GM19035 (cell line): ENCODE measurements around the gene SLC39A2.
"Not testable (repeated sequence)": the region's sequence is repeated elsewhere in the genome, so short reads cannot be mapped to it uniquely, and the experiment has no call there.

Experiments used
- ATAC-seq: cut with Tn5 transposase; IDR thresholded peaks from one replicate; pipeline ENCODE4 v1.9.1; 2021; ENCODE audit not compliant: unreplicated experiment

SLC39A2 gene

GRCh38 chr14:20996521-20996920, 2.6 kb upstream of the SLC39A2 start:
- ATAC-seq, result no peak

DNA sequence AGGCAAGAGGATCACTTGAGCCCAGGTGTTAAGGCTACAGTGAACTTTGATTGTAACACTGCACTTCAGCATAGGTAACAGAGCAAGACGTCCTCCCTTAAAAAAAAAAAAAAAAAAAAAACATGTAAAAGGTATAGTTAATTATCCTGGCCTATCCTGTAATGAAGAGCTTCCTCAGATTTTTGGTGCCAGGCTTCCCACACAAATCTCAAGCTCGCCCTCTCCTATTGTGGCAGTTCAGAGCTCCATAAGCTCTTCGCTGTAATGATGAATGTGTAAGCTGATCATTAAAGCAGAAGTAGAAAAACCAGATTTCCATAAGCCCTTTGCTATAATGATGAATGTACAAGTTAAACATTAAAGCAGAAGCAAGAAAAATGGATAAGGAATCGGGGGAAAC, 2.0 kb upstream of the SLC39A2 start:
- ATAC-seq, result no peak

GRCh38 chr14:20997564-20997963, 1.5 kb upstream of the SLC39A2 start:
- no peak for ATAC-seq

GRCh38 chr14:20998139-20998538, 954 bp upstream of the SLC39A2 start:
- no peak for ATAC-seq

DNA sequence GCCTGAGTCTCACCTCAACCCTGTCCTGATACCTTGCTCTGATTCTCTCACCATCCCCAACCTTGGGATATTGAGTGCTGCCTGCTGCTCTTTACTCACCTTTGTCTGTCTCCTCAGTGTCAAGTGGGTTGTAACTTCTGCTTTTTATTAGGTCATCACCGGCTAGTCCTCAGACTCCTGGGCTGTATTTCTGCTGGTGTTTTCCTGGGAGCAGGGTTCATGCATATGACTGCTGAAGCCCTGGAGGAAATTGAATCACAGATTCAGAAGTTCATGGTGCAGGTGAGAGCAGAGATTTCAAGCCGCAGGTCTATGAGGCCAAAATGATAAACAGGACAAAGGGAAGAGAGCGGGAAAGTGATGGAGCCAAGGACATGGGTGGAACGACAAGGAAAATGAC, 498 bp downstream of the SLC39A2 start:
- ATAC-seq, result no peak

DNA sequence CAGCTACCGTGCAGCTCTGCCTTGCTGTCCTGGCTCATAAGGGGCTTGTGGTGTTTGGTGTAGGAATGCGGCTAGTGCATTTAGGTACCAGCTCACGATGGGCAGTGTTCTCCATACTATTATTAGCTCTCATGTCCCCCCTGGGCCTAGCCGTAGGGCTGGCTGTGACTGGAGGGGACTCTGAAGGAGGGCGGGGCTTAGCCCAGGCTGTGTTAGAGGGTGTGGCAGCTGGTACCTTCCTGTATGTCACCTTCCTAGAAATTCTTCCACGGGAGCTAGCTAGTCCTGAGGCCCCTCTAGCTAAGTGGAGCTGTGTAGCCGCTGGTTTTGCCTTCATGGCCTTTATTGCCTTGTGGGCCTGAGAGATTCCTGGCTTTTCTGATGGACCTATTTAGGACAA, 2.1 kb downstream of the SLC39A2 start:
- ATAC-seq, result no peak

DNA sequence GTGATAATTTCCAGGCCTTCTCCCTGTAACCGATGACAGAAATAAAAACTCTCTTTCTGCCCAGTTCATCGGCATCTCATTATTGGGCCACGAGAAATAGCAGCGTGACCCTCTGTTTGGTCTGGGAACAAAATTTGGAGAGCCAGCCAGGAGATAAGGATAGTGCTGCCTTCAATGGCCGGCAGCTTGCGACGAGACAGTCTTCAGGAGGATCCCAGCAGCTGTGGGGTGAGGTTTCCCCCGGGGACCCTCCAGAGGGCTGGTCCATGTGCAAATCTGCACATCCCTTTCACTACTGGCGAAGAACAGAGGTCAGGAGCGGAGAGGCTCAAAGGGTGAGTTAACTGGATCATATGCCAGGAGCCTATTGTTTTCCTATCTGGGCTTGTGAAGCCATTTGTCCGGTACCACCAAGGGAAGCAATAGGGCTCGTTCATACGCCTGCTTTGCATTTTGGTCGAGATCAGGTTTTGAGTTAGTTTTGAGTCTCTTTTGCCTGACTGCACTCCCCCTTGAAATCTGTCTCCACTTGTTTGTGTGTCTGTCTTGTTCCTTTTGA, 4.8 kb downstream of the SLC39A2 start:
- ATAC-seq, result no peak

DNA sequence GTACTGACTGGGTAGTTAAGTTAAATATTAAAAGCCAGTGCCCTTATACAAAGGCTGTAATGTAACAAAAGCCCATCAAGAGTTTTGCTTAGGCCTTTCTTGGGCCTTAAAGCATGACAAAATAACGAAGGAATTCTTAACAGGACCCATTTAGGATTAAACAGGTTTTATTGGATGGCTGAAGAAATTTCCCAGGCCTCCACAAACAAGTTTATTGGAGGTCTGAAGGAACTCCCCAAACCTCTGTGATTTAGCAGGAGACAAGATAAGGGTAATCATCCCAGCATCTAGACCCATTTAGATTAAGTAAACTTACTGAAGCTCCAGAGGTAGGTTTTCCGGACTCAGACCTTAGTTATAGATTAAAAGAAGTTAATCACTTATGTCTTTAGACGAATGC, 10.6 kb downstream of the SLC39A2 start:
- not testable (repeated sequence) for ATAC-seq

GRCh38 chr14:21011136-21011535, 12.0 kb downstream of the SLC39A2 start:
- no peak for ATAC-seq

DNA sequence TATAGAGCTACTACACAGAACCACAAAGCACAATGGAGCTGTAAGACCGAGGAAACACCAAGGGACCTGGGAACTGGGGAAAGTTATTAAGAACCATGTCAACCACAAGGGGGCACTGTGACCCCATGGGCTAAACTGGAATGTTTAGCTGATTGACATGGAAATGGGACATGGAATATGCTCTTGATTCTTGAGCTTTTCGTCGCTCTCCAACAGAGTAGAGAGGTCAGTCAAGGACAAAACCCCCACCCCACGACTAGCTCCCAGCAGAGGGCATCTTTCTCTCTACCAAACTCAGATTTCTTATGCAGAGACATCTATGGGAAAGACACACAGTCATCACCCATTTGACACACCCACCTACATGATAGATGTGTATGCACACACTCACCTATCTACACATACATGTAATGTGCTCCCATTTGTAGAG, 15.7 kb downstream of the SLC39A2 start:
- ATAC-seq, result no peak

- no peak for ATAC-seq
Observed at GRCh38 chr14:21015312-21015711, 16.2 kb downstream of the SLC39A2 start.

- no peak for ATAC-seq
Observed at GRCh38 chr14:21016413-21017190, 17.5 kb downstream of the SLC39A2 start.

- no peak for ATAC-seq
Observed at GRCh38 chr14:21017528-21018245, 18.6 kb downstream of the SLC39A2 start.

GRCh38 chr14:21018286-21018685, 19.2 kb downstream of the SLC39A2 start:
- ATAC-seq, result no peak

DNA sequence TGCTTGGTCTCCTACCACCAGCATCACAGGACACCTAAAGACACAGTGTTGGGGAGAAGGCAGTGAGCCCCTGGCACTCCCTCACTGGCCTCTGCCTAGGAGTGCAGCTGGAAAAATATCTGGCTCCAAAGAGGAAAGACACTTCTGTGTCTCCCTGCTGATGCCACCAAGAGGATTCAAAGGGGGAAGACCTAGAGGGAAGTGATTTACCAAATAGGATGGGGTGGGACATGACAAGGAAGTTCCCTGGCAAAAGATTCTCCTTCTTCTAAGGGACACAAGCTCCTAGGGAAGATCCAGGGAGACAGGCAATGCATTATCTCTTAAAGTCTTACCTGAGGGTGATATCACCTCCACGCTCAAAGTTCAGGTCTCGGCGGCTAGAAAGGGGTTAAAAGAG, 19.7 kb downstream of the SLC39A2 start:
- no peak for ATAC-seq

- ATAC-seq, result no peak
Observed at GRCh38 chr14:21019366-21019765, 20.3 kb downstream of the SLC39A2 start.

DNA sequence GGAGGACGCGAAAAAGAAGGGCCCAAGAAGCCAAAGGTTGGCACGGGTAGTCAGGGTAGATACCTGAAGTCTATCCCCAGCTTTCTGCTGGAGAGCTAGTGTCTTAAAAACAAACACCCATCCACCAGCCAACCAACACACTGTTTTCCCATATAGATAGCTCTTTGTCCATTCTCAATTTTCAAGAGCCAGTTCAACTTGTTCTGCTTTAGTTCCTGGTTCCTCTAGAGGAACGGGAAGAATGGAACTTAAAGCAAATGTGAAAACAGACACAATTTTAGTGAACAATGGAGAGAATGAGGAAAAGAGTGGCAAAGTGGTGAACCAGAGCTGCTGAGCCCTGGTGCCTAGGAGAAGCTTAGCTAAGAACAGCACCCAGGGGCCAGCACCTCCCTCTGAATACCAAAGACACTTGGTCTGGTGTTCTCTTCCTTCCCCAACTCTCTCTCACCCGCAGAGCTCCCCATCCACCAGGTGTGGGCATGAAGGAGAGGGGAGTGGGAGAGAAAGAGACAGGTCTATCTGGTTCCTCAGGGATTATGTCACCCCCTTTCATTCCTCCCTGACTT, 22.0 kb downstream of the SLC39A2 start:
- ATAC-seq, result no peak

GRCh38 chr14:21022686-21023085, 23.6 kb downstream of the SLC39A2 start:
- ATAC-seq, result no peak

GRCh38 chr14:21023174-21023573, 24.1 kb downstream of the SLC39A2 start:
- ATAC-seq, result no peak

- no peak for ATAC-seq
Observed at GRCh38 chr14:21023817-21024584, 24.9 kb downstream of the SLC39A2 start.
